AG09309 (cell line): ENCODE data around the gene HSP90AA1.

ENCODE experiments used
- DNase-seq: peaks from one replicate; pipeline ENCODE4 v3.0.0-alpha.2; 2010; ENCODE audit warnings: low read depth
- H3K4me3 ChIP-seq: 2 replicates; pipeline ENCODE4 v1.5.1; 2011; ENCODE audit warnings: mild to moderate bottlenecking, low read depth, low read length, moderate library complexity; ENCODE audit not compliant: control insufficient read depth
- CTCF ChIP-seq: IDR thresholded peaks from 2 replicates; pipeline ENCODE4 v1.5.1; 2011; ENCODE audit warnings: mild to moderate bottlenecking, low read depth, low read length, inconsistent platforms; ENCODE audit not compliant: insufficient read depth, control insufficient read depth; ENCODE audit errors: missing control alignments

The HSP90AA1 gene

GRCh38 chr14:102042699-102043098 lies 44.1 kb downstream of the HSP90AA1 start:
- H3K4me3 ChIP-seq: no peak overlapping the region
- DNase-seq: no peak
- TF ChIP-seq CTCF: no peak

GRCh38 chr14:102040153-102040552 lies 46.7 kb downstream of the HSP90AA1 start:
- no peak for TF ChIP-seq CTCF
- no peak overlapping the region for H3K4me3 ChIP-seq
- DNase-seq: no peak

- no peak overlapping the region for H3K4me3 ChIP-seq
- no peak for DNase-seq
- TF ChIP-seq CTCF: no peak
These were observed 47.7 kb downstream of the HSP90AA1 start for GRCh38 chr14:102039157-102039556.

GRCh38 chr14:102037686-102038085 lies 49.2 kb downstream of the HSP90AA1 start:
- H3K4me3 ChIP-seq: no peak overlapping the region
- no peak for DNase-seq
- no peak for TF ChIP-seq CTCF

- no peak for TF ChIP-seq CTCF
- H3K4me3 ChIP-seq: no peak overlapping the region
- DNase-seq: no peak
These were observed 50.9 kb downstream of the HSP90AA1 start for GRCh38 chr14:102035914-102036313.

- H3K4me3 ChIP-seq: no peak overlapping the region
- TF ChIP-seq CTCF: no peak
- DNase-seq: no peak
These were observed 52.5 kb downstream of the HSP90AA1 start for GRCh38 chr14:102034301-102034700.

- H3K4me3 ChIP-seq: no peak overlapping the region
- no peak for DNase-seq
- no peak for TF ChIP-seq CTCF
These were observed 53.6 kb downstream of the HSP90AA1 start for GRCh38 chr14:102033241-102033640.
